HepG2 (cell line): Measurements from ENCODE around the gene SMAD7. TPM values are rescaled to one million over a fixed set of nuclear protein-coding genes. Genes with fewer than 3 reads are reported as not detected.

Source experiments
- ATAC-seq: fragments of 200-7000 bp; cut with Tn5 transposase; 3 replicates; pipeline ENCODE4 v1.9.1; 2020; ENCODE audit warnings: mild to moderate bottlenecking, moderate library complexity
- BruUV-seq: library from RNA; stranded (reverse); fragments of 400-500 nt; replicated peaks from 2 replicates; lab custom pipeline; 2021; lab: Mats Ljungman, UMichigan
- CTCF ChIA-PET: fragments of 300-600 bp; formaldehyde crosslinking; extraction: SDS; loops from one replicate; lab custom pipeline; 2021; ENCODE audit warnings: low total read pairs, inconsistent platforms, low intra/inter-chr PET ratio; lab: Yijun Ruan, JAX
- POLR2A ChIA-PET: fragments of 350-600 bp; sonication (Branson Sonifier 250); formaldehyde crosslinking; loops from one replicate; lab custom pipeline; 2020; ENCODE audit warnings: antibody characterized with exemption, inconsistent platforms; lab: Yijun Ruan, JAX
- DNase-seq: peaks from one replicate; pipeline ENCODE4 v3.0.0-alpha.2; 2015; ENCODE audit warnings: low spot score
- FAIRE-seq: peaks from 3 replicates; lab custom pipeline; 2011; peaks lifted over from hg19 to GRCh38; lab: Jason Lieb, UNC
- H2AFZ ChIP-seq: one replicate; pipeline ENCODE4 v1.6.1; 2011; ENCODE audit warnings: low read length, inconsistent platforms
- H3K27ac ChIP-seq: fragments of 300-600 bp; 3 replicates; pipeline ENCODE4 v1.8.0; 2011; ENCODE audit warnings: mixed run types, mild to moderate bottlenecking, mixed read lengths, low read length, inconsistent platforms; ENCODE audit not compliant: insufficient read depth; ENCODE audit errors: extremely low read length
- H3K27me3 ChIP-seq, 2 experiments: fragments of 200-600 bp in 1 of 2; 2 replicates in 1 of 2; 3 replicates in 1 of 2; pipeline versions ENCODE4 v1.6.0 to v1.8.0; 2011; ENCODE audit warnings: low read length in 2 of 2, mild to moderate bottlenecking in 2 of 2, moderate library complexity in 2 of 2, inconsistent platforms in 1 of 2; ENCODE audit not compliant: insufficient read depth in 2 of 2, control insufficient read depth in 1 of 2
- H3K36me3 ChIP-seq, 2 experiments: fragments of 200-600 bp in 1 of 2; replicated peaks in 1 of 2; 2 replicates in 1 of 2; 3 replicates in 1 of 2; pipeline versions ENCODE4 v1.5.1 to v1.8.0; 2011; ENCODE audit warnings: low read length in 2 of 2, inconsistent platforms in 1 of 2; ENCODE audit not compliant: insufficient read depth in 2 of 2, control insufficient read depth in 1 of 2
- H3K4me1 ChIP-seq: 2 replicates; pipeline ENCODE4 v1.5.1; 2012; ENCODE audit warnings: low read length, inconsistent platforms; ENCODE audit not compliant: insufficient read depth
- H3K4me2 ChIP-seq: 2 replicates; pipeline ENCODE4 v1.6.0; 2011; ENCODE audit warnings: low read depth, low read length, inconsistent platforms
- H3K4me3 ChIP-seq, 3 experiments: fragments of 200-600 bp in 1 of 3; sonication (generic), shearing (Covaris generic) in 1 of 3; replicated peaks in 1 of 3; 2 replicates each; pipeline ENCODE4 v1.5.1; 2011 to 2016; ENCODE audit warnings: low read length in 3 of 3, inconsistent platforms in 2 of 3, low read depth in 2 of 3, mild to moderate bottlenecking in 2 of 3, control low read depth in 1 of 3, mixed read lengths in 1 of 3; ENCODE audit not compliant: insufficient read depth in 1 of 3
- H3K79me2 ChIP-seq: one replicate; pipeline ENCODE4 v1.6.1; 2011; ENCODE audit warnings: low read length, inconsistent platforms; ENCODE audit not compliant: insufficient read depth
- H3K9ac ChIP-seq: 2 replicates; pipeline ENCODE4 v1.6.0; 2011; ENCODE audit warnings: mild to moderate bottlenecking, low read depth, low read length, inconsistent platforms; ENCODE audit not compliant: insufficient read depth
- H3K9me3 ChIP-seq: 2 replicates; pipeline ENCODE4 v1.5.1; 2012; ENCODE audit warnings: mild to moderate bottlenecking, low read length
- H4K20me1 ChIP-seq: 2 replicates; pipeline ENCODE4 v1.6.0; 2011; ENCODE audit warnings: inconsistent platforms, mild to moderate bottlenecking, low read length, moderate library complexity; ENCODE audit not compliant: insufficient read depth
- CEBPG ChIP-seq: IDR thresholded peaks from 2 replicates; pipeline ENCODE4 v1.6.1; 2016
- CHD2 ChIP-seq: IDR thresholded peaks from 2 replicates; pipeline ENCODE4 v1.6.1; 2011; ENCODE audit warnings: low read depth, low read length, improper control_type of control experiment
- ELF1 ChIP-seq: sonication (generic); formaldehyde crosslinking; IDR thresholded peaks from 2 replicates; pipeline ENCODE4 v1.4.0; 2020; ENCODE audit warnings: missing genetic modification reagents
- FOXA3 ChIP-seq: IDR thresholded peaks from 2 replicates; pipeline ENCODE4 v1.6.1; 2016; ENCODE audit warnings: missing genetic modification reagents, missing compliant biosample characterization
- GATA4 ChIP-seq: sonication (generic); IDR thresholded peaks from 2 replicates; pipeline ENCODE4 v1.6.1; 2016; ENCODE audit warnings: antibody characterized with exemption, low read depth, borderline replicate concordance
- HMGA1 ChIP-seq: sonication (generic); formaldehyde crosslinking; conservative IDR thresholded peaks from 2 replicates; pipeline ENCODE4 v1.4.0; 2020; ENCODE audit warnings: missing genetic modification reagents
- PRPF4 ChIP-seq: fragments of 200-400 bp; formaldehyde crosslinking; IDR thresholded peaks from 2 replicates; pipeline ENCODE4 v1.6.1; 2016; ENCODE audit warnings: low read length, low read depth; ENCODE audit not compliant: poor library complexity, severe bottlenecking
- RBFOX2 ChIP-seq: fragments of 200-400 bp; formaldehyde crosslinking; IDR thresholded peaks from 2 replicates; pipeline ENCODE4 v1.6.1; 2017; ENCODE audit warnings: low read depth, mild to moderate bottlenecking, low read length
- SMAD3 ChIP-seq: sonication (generic); formaldehyde crosslinking; IDR thresholded peaks from 2 replicates; pipeline ENCODE4 v1.4.0; 2020; ENCODE audit warnings: missing genetic modification reagents
- SPEN ChIP-seq: sonication (generic); formaldehyde crosslinking; IDR thresholded peaks from 2 replicates; pipeline ENCODE4 v1.5.1; 2020; ENCODE audit warnings: low read depth, mild to moderate bottlenecking, missing genetic modification reagents
- STAG1 ChIP-seq: sonication (generic); formaldehyde crosslinking; IDR thresholded peaks from 2 replicates; pipeline ENCODE4 v1.4.0; 2020; ENCODE audit warnings: missing genetic modification reagents
- ZC3H13 ChIP-seq: sonication (generic); formaldehyde crosslinking; IDR thresholded peaks from 2 replicates; pipeline ENCODE4 v1.8.1; 2023; ENCODE audit warnings: mild to moderate bottlenecking, missing genetic modification reagents, moderate library complexity
- ZNF234 ChIP-seq: sonication (generic); formaldehyde crosslinking; conservative IDR thresholded peaks from 2 replicates; pipeline ENCODE4 v1.5.1; 2020; ENCODE audit warnings: mild to moderate bottlenecking, missing genetic modification reagents
- WGBS: methylation state at CpG from one replicate; pipeline ENCODE4 v1.1.6; 2017; ENCODE audit warnings: low lambda C conversion rate; 5-methylcytosine and 5-hydroxymethylcytosine counted together
- in situ Hi-C: cut with HindIII; loops from 2 replicates; pipeline ENCODE4 v1.10.0; 2017; ENCODE audit warnings: low pct_unique_long_range_greater_than_20kb; ENCODE audit not compliant: extremely low pct_ligation_motif_present
- intact Hi-C: fragments of 100-400 bp; cut with micrococcal nuclease; formaldehyde crosslinking; loops from one replicate; pipeline ENCODE4 v1.10.0; 2022; ENCODE audit not compliant: unreplicated experiment
- polyA plus RNA-seq, 8 experiments: library from polyadenylated mRNA; depleted of rRNA in 3 of 8; stranded (reverse) in 7 of 8; unstranded in 1 of 8; fragments of >200 nt; fragmentation: Illumina TruSeq in 4 of 8; extraction: Trizol in 4 of 8; gene quantifications; 2 replicates each; pipeline versions ENCODE4 v1.2.1 to v1.2.3, GENCODE V29; 2011 to 2016; ENCODE audit warnings: low read depth in 4 of 8, missing spikeins in 1 of 8, mixed read lengths in 1 of 8; ENCODE audit not compliant: insufficient read depth in 1 of 8
- total RNA-seq, 5 experiments: library from RNA; depleted of rRNA; stranded (reverse); fragments of >200 nt; fragmentation: Illumina TruSeq; extraction: Trizol; gene quantifications; 2 replicates each; pipeline ENCODE4 v1.2.3, GENCODE V29; 2016; ENCODE audit warnings: low read depth in 1 of 5
- TF ChIP-seq, protein P1 (sequence below): sonication (generic); formaldehyde crosslinking; IDR thresholded peaks from 2 replicates; pipeline ENCODE4 v1.5.1; 2020; ENCODE audit warnings: missing genetic modification reagents, mild to moderate bottlenecking, borderline replicate concordance
- TF ChIP-seq, protein P2 (sequence below): IDR thresholded peaks from 2 replicates; pipeline ENCODE4 v1.6.1; 2012; ENCODE audit warnings: inconsistent platforms
- TF ChIP-seq, protein P3 (sequence below): sonication (generic); formaldehyde crosslinking; IDR thresholded peaks from 2 replicates; pipeline ENCODE4 v1.4.0; 2020; ENCODE audit warnings: missing genetic modification reagents

The SMAD7 gene
- total and polyA plus RNA-seq, 2 of the 13 experiments (the other 11 are each of a cell fraction or from before 2014, with no cell fraction given), result 17.4 to 24.7 TPM

DNA sequence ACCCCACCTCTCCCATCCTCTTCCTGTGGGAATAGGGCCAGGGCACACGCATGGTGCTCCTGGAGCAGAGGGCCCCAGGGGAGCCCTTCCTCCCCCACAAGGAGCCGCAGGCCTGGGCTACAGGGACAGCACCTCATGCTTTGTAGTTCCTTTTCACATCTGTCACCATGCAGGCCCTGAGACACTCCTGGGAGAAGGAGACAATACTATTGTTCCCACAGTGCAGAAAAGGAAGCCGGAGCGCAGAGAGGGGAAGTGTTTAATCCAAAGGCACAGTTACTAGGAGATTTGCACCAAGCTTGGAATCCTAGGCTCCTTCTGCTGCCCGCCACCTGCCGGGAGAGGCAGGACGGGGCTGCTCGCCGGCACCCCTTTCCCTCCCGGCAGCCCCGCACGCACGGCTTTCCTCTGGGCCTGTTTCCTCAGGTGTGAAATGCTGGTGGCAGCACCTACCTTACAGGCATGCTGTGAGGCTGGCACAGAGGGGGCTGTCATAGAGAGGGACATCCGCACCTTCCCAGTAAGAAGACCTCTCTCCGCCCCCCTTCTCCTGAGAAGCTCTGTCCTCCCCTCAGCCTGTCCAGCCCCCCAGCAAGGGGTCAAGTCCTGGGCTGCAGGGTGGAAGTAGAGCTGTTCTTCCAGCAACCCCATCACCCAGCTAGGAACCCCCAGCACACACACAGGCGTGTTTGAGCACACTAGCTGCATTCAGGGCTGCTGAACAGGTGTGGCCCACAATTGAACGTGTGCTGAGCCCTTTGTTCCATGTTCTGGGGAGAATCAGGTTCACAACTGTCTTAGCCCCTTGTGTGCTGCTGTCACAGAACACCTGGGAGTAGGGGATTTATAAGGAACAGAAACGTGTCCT, 62.6 kb downstream of the SMAD7 start:
- no peak for FAIRE-seq
- Histone ChIP-seq H3K27ac (no peak overlapping the region), H3K4me1 (peaks cover 58% of the 10 kb centered on the region), H3K36me3 (no peaks in the 10 kb centered on the region), H4K20me1 (no peaks in the 10 kb centered on the region), H2AFZ (no peak overlapping the region), H3K4me3 (no peak overlapping the region), H3K9me3 (no peaks in the 10 kb centered on the region), H3K79me2 (no peaks in the 10 kb centered on the region), H3K4me2 (no peak overlapping the region), H3K27me3 (no peaks in the 10 kb centered on the region; a peak in 2 of 5 replicates), H3K9ac (no peak overlapping the region)
- TF ChIP-seq GATA4 (no peak), HMGA1 (CRISPR knock-in tag) (no peak), CHD2 (no peak), FOXA3 (CRISPR knock-in tag) (no peak), ELF1 (no peak), PRPF4 (no peak), ZC3H13 (CRISPR knock-in tag) (no peak), SMAD3 (CRISPR knock-in tag) (no peak), ZNF234 (CRISPR knock-in tag) (no peak), CEBPG (no peak), RBFOX2 (no peak), STAG1 (no peak), SPEN (CRISPR knock-in tag) (no peak)
- TF ChIP-seq, protein P1, sequence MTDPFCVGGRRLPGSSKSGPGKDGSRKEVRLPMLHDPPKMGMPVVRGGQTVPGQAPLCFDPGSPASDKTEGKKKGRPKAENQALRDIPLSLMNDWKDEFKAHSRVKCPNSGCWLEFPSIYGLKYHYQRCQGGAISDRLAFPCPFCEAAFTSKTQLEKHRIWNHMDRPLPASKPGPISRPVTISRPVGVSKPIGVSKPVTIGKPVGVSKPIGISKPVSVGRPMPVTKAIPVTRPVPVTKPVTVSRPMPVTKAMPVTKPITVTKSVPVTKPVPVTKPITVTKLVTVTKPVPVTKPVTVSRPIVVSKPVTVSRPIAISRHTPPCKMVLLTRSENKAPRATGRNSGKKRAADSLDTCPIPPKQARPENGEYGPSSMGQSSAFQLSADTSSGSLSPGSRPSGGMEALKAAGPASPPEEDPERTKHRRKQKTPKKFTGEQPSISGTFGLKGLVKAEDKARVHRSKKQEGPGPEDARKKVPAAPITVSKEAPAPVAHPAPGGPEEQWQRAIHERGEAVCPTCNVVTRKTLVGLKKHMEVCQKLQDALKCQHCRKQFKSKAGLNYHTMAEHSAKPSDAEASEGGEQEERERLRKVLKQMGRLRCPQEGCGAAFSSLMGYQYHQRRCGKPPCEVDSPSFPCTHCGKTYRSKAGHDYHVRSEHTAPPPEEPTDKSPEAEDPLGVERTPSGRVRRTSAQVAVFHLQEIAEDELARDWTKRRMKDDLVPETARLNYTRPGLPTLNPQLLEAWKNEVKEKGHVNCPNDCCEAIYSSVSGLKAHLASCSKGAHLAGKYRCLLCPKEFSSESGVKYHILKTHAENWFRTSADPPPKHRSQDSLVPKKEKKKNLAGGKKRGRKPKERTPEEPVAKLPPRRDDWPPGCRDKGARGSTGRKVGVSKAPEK, result no peak
- TF ChIP-seq, protein P2, sequence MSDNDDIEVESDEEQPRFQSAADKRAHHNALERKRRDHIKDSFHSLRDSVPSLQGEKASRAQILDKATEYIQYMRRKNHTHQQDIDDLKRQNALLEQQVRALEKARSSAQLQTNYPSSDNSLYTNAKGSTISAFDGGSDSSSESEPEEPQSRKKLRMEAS, result no peak
- TF ChIP-seq, protein P3, sequence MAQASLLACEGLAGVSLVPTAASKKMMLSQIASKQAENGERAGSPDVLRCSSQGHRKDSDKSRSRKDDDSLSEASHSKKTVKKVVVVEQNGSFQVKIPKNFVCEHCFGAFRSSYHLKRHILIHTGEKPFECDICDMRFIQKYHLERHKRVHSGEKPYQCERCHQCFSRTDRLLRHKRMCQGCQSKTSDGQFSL (CRISPR knock-in tag), result no peak
- ChIA-PET CTCF (no interaction called here), POLR2A (no interaction called here)
- no TSS peak for BruUV-seq
- no peak for ATAC-seq
- intact Hi-C loops (no loop called here), in situ Hi-C loops (no loop called here)
- WGBS, result 78% methylated on average over 13 of the region's 18 CpGs
- no peak for DNase-seq
